C4-2B (cell line): ENCODE results near the gene AUTS2.

Experiments
- H3K27ac ChIP-seq: fragments of 450-650 bp; 2 replicates; pipeline ENCODE4 v1.5.1; 2017
- CTCF ChIP-seq: fragments of 450-650 bp; conservative IDR thresholded peaks from 2 replicates; pipeline ENCODE4 v1.5.1; 2017; ENCODE audit warnings: mild to moderate bottlenecking
- ZFX ChIP-seq: fragments of 450-650 bp; IDR thresholded peaks from 2 replicates; pipeline ENCODE4 v1.6.1; 2017

AUTS2 gene

GRCh38 chr7:70036695-70037094 is 438.4 kb downstream of the AUTS2 start:
- TF ChIP-seq ZFX (no peak), CTCF (no peak)
- H3K27ac ChIP-seq = no peak overlapping the region

- H3K27ac ChIP-seq = no peak overlapping the region
- TF ChIP-seq ZFX (no peak), CTCF (no peak)
These were observed 439.1 kb downstream of the AUTS2 start for GRCh38 chr7:70037171-70037933.

GRCh38 chr7:70040051-70040450 is 441.8 kb downstream of the AUTS2 start:
- TF ChIP-seq ZFX (no peak), CTCF (no peak)
- no peak overlapping the region for H3K27ac ChIP-seq

GRCh38 chr7:70040970-70041766 is 442.9 kb downstream of the AUTS2 start:
- no peak overlapping the region for H3K27ac ChIP-seq
- no peak for TF ChIP-seq ZFX
- TF ChIP-seq CTCF = peak; percentile 60

- TF ChIP-seq CTCF (peak; percentile 25), ZFX (no peak)
- no peak overlapping the region for H3K27ac ChIP-seq
These were observed 444.3 kb downstream of the AUTS2 start for GRCh38 chr7:70042533-70042932.

- H3K27ac ChIP-seq = no peak overlapping the region
- TF ChIP-seq ZFX (no peak), CTCF (no peak)
These were observed 444.8 kb downstream of the AUTS2 start for GRCh38 chr7:70043015-70043538.

- H3K27ac ChIP-seq = no peak overlapping the region
These were observed 445.8 kb downstream of the AUTS2 start for GRCh38 chr7:70044064-70044463.

More at GRCh38 chr7:70044064-70044463, 445.8 kb downstream of the AUTS2 start:
- TF ChIP-seq ZFX (no peak), CTCF (no peak)
